Activated naive CD8-positive, alpha-beta T cell treated with anti-CD3 and anti-CD28 coated beads, Interleukin-2, amount 50 U/mL, for 16 hours (primary cell): ENCODE results near the gene DOCK9.

Source experiments
- DNase-seq: peaks from one replicate; pipeline ENCODE4 v3.0.0-alpha.2; 2020; ENCODE audit warnings: low read depth, low spot score

Gene DOCK9

GRCh38 chr13:98796798-98797197 is 181.1 kb downstream of the DOCK9 start:
- DNase-seq = no peak

GRCh38 chr13:98796191-98796590 is 181.7 kb downstream of the DOCK9 start:
- DNase-seq = no peak

- DNase-seq = no peak
Observed at GRCh38 chr13:98795220-98795619, 182.6 kb downstream of the DOCK9 start.

GRCh38 chr13:98794498-98794897 is 183.4 kb downstream of the DOCK9 start:
- no peak for DNase-seq

GRCh38 chr13:98792785-98793495 is 184.9 kb downstream of the DOCK9 start:
- DNase-seq = no peak

- no peak for DNase-seq
Observed at GRCh38 chr13:98792321-98792720, 185.5 kb downstream of the DOCK9 start.

- no peak for DNase-seq
Observed at GRCh38 chr13:98791611-98792010, 186.3 kb downstream of the DOCK9 start.

GRCh38 chr13:98787996-98788395 is 189.9 kb downstream of the DOCK9 start:
- DNase-seq = no peak

GRCh38 chr13:98787173-98787572 is 190.7 kb downstream of the DOCK9 start:
- DNase-seq = no peak

- no peak for DNase-seq
Observed at GRCh38 chr13:98786023-98786422, 191.8 kb downstream of the DOCK9 start.

GRCh38 chr13:98785405-98785804 is 192.5 kb downstream of the DOCK9 start:
- DNase-seq = no peak

- no peak for DNase-seq
Observed at GRCh38 chr13:98784666-98785065, 193.2 kb downstream of the DOCK9 start.

- DNase-seq = no peak
Observed at GRCh38 chr13:98783856-98784478, 193.9 kb downstream of the DOCK9 start.

- no peak for DNase-seq
Observed at GRCh38 chr13:98782654-98783053, 195.2 kb downstream of the DOCK9 start.

- no peak for DNase-seq
Observed at GRCh38 chr13:98781905-98782304, 196.0 kb downstream of the DOCK9 start.

GRCh38 chr13:98781470-98781869 is 196.4 kb downstream of the DOCK9 start:
- DNase-seq = no peak

- DNase-seq = no peak
Observed at GRCh38 chr13:98781045-98781444, 196.8 kb downstream of the DOCK9 start.

GRCh38 chr13:98780451-98780850 is 197.4 kb downstream of the DOCK9 start:
- no peak for DNase-seq

- no peak for DNase-seq
Observed at GRCh38 chr13:98779695-98780094, 198.2 kb downstream of the DOCK9 start.

GRCh38 chr13:98778749-98779148 is 199.1 kb downstream of the DOCK9 start:
- no peak for DNase-seq

GRCh38 chr13:98776644-98777043 is 201.2 kb downstream of the DOCK9 start:
- no peak for DNase-seq

GRCh38 chr13:98775844-98776598 is 201.8 kb downstream of the DOCK9 start:
- no peak for DNase-seq

GRCh38 chr13:98775386-98775785 is 202.5 kb downstream of the DOCK9 start:
- no peak for DNase-seq
